Mesenteric fat pad (tissue), 1 donor: ENCODE measurements around the gene CCNB1. TPM values are rescaled to one million over a fixed set of nuclear protein-coding genes. Genes with fewer than 3 reads are reported as not detected.

Experiments
- total RNA-seq: library from RNA; stranded (reverse); fragmentation: NEBNext Ultra II Directional; extraction: Animal tissue kit (Norgen Biotek cat#: 25700); gene quantifications from one replicate; pipeline ENCODE4 v1.2.1, GENCODE V29; 2021
- donor health status: DM: yes; HTN: yes; CAD: no.

The CCNB1 gene
- total RNA-seq, 1 donor from 2014 or later: 4.9 TPM

Other genes with a start within 250 kb of the CCNB1 start
- 44.8 TPM for gene SLC30A5, start 73.1 kb upstream of the CCNB1 start, total RNA-seq
- 2.3 TPM for gene CENPH, start 22.4 kb downstream of the CCNB1 start, total RNA-seq
- 20.1 TPM for gene CDK7, start 67.7 kb downstream of the CCNB1 start, total RNA-seq
- 8.2 TPM for gene CCDC125, start 165.7 kb downstream of the CCNB1 start, total RNA-seq
- gene AK6, start 202.4 kb downstream of the CCNB1 start, total RNA-seq: 44.9 TPM
- 62.1 TPM for gene TAF9, start 202.4 kb downstream of the CCNB1 start, total RNA-seq
- 18.4 TPM for gene RAD17, start 202.7 kb downstream of the CCNB1 start, total RNA-seq
- 0.58 TPM for gene MARVELD2, start 248.0 kb downstream of the CCNB1 start, total RNA-seq